GM18505 (cell line): ENCODE measurements around the gene TLE3.

Experiments used
- ATAC-seq: cut with Tn5 transposase; IDR thresholded peaks from one replicate; pipeline ENCODE4 v1.9.1; 2021; ENCODE audit not compliant: unreplicated experiment
- POLR2A ChIP-seq: IDR thresholded peaks from 4 replicates; pipeline ENCODE4 v1.6.1; 2011; ENCODE audit warnings: borderline replicate concordance; ENCODE audit not compliant: insufficient read depth, insufficient read length; ENCODE audit errors: extremely low read depth

The TLE3 gene

DNA sequence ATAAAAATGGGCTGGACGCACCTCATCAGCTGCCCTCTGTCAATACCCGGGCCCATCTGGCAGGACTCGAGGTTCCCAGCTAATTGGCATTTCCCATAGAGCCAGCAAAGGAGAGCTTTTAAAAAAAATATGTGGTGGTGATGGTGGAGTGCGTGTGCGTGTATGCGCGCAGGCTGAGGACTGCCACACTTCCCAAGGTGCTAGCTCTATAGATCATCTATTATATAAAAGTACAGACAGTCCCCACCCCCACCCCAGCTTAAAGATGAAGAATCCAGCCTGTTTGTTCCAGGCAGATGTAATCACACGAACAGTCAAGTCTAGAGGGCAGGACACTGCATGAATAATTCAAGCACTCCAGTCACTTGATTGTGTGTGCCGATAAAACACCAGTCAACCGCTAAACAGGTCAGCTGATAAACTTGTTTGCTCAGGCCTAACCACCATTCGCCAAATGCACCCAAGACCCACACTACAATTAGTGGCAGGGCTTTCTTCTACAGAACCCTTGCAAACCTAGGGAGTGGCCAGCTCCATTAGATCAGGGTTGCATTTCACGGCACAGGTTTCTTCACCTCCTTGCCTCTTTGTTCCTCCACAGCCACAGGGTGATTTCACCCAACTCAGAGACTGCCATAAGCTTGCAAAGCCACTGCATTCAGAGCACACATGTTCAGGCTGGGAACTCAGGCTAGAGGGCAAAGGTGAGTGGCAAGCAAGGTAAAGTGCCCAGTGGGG lies 5.8 kb downstream of the TLE3 start:
- no peak for TF ChIP-seq POLR2A
- no peak for ATAC-seq

DNA sequence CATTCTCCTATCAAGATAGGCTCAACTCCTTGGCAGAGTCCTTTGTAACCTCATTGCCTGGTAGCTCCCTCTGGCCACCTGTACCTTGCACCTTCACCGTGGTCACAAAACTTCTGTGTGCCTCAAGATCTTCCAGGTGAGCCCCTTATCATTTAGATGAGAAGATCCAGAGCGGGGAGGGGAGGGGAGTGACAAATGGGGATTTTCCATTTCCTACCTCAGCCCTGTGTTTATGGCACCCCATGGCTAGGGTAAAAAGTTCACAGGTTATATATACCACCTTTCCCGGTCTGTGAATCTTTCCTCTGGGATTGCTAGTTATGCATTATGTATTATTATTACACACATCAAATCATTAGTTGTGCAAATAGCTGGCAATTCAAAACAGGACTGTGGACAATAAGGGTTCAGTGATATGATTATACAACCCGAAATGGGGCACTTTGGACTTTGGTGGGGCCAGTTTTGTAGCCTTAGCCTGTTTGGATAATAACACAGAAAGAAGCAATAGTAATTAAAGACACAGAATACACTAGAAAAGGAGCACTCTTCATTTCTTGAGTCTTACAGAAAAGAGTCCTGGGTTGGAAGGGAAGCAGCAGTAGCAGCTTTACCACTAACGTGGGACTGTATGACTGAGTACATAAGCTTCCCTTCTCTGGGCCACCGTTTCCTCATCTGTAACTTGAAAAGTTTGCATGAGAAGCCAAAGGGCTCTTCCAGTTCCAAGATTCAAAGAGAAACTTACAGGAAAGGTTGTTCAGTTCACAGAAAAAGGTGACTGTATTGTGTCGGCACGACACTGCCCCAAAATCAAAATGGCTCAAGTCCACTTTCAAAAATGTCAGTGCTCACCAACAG lies 7.1 kb downstream of the TLE3 start:
- no peak for ATAC-seq
- TF ChIP-seq POLR2A: no peak

DNA sequence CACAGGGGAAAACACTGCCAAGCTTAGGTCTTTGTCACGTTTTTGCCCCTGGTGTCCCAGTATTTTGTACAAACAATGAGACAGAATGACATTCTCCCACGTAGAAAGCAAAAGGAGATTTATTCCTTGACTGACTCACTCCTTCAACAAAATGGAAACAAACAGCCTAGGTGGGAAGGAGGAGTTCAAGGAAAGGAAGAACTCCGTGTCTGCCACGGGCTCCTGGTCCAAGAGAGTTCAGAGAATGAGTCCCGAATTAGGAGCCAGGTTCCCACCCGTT lies 8.1 kb downstream of the TLE3 start:
- no peak for ATAC-seq
- TF ChIP-seq POLR2A: no peak

DNA sequence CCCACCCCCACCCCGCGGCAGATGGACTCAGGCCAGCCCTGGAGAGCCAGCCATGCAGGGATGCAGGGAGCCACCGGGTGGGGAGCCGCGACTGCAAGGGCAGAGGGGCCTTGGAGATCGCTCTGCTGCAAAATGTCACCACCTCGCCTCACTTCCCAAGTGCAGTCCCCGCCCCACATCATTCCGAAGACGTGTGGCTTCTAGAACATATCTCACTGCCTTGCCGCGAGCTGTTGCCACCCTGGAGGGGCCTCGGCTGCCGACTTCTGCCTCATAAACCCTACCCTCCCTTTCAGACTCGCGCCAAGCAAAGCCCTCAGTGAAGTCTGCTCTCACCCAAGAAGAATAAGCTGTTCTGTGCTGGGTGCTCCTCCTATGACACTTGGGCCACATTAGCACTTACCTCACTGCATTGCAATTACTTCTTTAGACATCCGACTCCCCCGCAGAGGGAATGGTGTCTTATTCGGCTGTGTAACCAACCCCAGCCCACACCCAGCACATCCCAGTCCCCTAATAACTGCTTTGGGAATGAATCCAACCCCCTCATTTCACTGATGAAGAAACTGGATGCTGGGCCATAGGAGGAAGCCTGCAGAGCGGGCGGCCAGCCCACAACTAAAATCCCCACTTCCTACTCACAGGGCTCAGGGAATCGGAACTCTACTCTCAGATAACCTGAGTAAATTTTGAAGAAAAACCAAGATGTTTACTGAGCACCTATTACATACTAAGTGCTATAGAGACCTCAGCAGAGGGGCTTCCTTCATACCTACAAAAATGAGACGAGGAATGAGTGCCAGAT lies 8.6 kb downstream of the TLE3 start:
- no peak for TF ChIP-seq POLR2A

DNA sequence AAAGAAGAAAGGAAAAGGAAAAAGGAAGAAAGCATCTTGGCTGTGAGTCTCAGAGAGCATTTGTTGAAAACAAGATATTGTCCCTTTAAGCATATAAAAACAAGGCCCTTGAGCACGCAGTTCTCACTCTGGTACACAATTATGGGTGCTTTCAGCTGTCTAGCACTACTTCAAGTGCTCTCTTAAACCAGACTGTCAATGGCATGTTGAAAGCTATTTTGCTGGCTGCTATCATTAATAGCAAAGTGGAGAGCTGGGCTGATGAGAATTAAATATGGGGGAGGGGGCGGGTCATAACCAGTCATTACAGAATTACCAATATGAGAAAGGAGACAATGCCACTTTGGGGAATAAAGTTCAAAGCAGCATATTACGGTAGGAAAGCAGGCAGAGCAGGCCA lies 9.3 kb downstream of the TLE3 start:
- ATAC-seq: no peak
- TF ChIP-seq POLR2A: no peak

More for the DNA sequence above, 8.6 kb downstream of the TLE3 start:
- no peak for ATAC-seq

DNA sequence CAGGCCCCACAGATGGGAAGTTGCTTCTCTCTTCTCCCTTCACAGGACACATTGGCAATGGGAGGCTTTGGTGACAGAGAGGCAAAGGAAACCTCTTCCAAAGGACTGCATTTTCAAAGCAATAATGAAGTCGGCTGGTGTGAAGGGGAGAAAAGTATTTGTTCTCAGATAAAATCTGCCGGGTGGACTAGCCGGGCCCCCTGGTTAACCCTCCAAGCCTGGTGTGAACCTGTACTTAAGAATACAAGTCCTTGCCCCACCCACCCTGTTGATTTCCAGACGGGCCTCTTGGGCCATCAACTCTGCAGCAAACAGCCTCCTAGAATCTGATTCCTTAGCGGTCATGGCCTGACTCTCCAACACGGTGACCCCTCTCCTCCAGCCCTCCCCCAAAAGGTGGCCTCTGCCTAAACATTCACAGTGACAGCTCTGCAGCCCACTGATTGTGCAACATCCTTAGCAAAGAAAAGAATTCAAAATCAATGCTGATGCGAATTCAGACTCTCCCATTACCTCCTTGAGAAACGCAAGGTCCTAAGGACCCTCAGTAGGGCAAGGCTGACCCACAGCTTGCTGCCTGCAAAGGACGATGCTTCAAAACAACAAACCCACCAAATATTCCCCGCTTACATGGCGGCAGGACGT lies 9.9 kb downstream of the TLE3 start:
- ATAC-seq: no peak
- TF ChIP-seq POLR2A: no peak

DNA sequence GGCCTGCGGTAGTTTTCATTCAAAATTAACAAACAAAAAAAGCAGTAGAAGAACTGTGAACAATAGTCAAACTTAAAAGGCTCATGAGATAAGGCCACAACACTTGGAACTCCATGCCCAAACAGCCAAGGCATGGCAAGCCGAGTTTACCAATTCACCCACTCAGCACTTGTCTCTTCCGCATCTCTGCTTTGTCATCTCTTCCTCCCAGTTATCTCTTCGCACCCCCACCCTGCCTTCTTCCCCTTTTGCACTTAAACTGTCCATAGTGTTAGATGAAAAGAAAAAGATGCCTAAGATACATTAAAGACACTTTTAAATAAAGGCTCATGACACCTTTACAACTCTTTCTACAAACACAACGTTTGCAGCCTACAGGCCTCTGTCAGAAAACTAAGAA lies 11.1 kb downstream of the TLE3 start:
- ATAC-seq: no peak
- TF ChIP-seq POLR2A: no peak

DNA sequence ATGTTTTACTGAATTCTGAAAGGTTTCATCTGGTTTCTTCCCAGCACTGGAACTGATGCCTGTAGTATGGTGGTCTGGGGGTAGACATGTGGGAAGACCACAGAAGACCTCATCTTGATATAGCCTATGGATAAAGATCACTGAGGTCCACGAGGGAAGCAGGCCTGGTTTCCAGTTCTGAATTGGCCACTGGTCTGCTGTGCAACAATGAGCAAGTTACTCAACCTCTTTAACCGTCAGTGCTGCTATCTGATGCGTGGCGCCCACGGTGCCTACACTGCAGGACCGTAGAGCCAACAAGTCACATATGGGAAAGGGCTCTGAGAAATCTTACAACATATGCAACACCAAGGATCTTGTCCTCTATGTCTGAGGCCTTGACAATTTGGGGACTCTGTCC lies 13.3 kb downstream of the TLE3 start:
- no peak for TF ChIP-seq POLR2A
- ATAC-seq: no peak

DNA sequence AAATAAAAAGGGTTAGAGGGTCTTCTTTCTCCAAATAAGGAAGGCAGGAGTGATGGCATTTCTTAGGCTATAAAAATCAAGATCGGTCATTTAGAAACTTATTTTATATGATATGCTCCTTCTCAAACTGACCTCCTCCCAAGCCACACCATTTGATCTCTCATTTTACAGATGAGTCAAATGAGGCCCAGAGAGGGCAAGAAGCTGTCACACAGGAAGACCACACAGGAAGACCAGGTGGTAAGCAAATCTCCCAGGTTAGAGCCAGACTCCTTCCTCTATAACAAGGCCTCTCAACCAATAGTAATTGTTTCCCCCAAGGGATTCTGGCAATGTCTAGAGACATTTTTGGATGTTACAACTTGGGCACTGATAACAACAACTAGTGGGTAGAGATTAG lies 13.8 kb downstream of the TLE3 start:
- TF ChIP-seq POLR2A: no peak
- no peak for ATAC-seq

DNA sequence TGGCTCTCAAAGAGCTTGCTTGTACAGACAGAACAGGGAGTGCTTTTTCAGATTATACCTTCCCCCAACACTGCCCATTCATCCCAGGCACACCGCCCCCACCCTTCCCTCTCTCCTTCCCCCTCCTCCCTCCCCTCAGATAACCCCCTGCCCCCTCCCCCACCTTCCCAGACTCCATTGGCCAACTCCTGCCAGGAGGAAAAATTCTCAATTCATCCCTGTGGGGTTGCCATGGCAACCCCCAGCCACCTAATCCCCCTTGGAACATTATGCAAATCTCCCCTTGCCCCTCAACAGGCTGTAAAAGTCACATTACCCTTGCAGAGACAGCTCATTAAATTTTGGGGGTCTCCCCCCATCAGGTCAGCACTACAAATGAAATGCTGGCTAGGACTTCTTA lies 14.3 kb downstream of the TLE3 start:
- TF ChIP-seq POLR2A: no peak
- ATAC-seq: no peak

DNA sequence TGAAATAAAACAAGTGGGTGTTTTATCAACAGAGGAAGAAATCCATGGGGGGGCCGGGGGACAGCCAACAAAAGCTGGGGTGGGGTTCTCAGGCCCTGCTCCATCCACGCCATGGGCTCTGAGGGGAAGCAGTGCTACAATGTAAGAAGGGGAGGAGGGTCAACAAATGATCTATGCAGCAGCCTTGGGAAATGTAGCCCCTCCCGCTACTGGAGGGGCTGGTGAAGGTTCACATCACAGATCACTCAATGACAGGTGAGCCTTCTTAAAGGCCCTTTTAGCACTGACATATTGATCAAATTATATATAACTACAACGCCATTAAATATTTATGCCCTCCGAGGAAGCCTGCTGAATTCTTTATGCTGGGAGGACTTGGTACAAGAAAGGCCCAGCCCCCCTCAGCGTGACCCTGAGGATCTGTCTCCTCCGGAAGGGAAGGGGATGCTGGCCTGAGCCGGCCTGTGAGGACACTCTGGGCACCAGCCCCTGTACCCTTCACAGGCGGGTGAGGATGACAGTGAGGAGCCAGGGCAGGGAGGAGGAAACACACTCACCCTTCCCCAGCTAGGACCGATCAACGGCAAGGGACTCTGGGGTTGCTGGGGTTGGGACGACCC lies 15.3 kb downstream of the TLE3 start:
- ATAC-seq: no peak
- no peak for TF ChIP-seq POLR2A

DNA sequence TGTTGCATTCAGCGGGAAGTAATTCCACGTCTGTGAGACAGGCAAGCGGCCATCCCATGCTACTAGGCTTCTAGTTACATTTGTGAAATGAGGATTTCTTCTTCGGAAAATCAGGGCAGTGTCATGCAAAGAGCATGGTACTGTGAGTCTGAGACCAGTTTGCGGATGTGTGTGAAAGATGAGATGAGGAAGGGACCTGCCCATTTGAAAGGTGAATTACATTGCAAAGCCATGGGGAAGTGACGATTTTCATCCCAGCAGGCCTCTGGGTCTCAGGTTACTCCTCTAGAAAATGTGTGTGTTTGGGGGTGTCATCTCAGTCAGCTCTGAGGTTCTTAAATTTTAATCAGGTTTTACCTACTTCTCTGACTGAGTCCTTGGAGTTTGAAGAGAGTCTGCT lies 16.1 kb downstream of the TLE3 start:
- no peak for TF ChIP-seq POLR2A
- ATAC-seq: no peak

DNA sequence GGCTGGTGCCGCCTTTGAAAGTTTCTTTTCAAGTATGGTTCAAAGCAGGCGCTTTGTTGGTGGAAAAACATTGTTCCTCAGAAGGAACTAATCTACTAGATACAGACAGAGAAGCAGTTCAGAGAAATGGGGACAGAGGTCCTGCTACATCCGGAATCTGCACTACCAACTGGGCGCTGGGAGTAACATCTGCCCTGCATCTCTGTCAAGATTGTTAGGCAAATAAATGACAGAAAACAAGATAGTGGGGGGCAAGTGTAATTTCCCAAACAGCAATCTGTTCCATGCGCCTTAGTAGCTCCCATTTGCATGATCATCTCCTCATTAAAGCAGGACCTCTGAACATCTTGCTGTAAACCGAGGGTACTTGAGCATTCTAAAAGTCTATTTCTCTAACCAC lies 17.4 kb downstream of the TLE3 start:
- TF ChIP-seq POLR2A: no peak
- ATAC-seq: no peak
